HepG2 (cell line): ENCODE measurements around the gene RELB. TPM values are rescaled to one million over a fixed set of nuclear protein-coding genes. Genes with fewer than 3 reads are reported as not detected.

Source experiments
- ATAC-seq: fragments of 200-7000 bp; cut with Tn5 transposase; 3 replicates; pipeline ENCODE4 v1.9.1; 2020; ENCODE audit warnings: mild to moderate bottlenecking, moderate library complexity
- BruUV-seq: library from RNA; stranded (reverse); fragments of 400-500 nt; replicated peaks from 2 replicates; lab custom pipeline; 2021; lab: Mats Ljungman, UMichigan
- CTCF ChIA-PET: fragments of 300-600 bp; formaldehyde crosslinking; extraction: SDS; loops from one replicate; lab custom pipeline; 2021; ENCODE audit warnings: low total read pairs, inconsistent platforms, low intra/inter-chr PET ratio; lab: Yijun Ruan, JAX
- POLR2A ChIA-PET: fragments of 350-600 bp; sonication (Branson Sonifier 250); formaldehyde crosslinking; loops from one replicate; lab custom pipeline; 2020; ENCODE audit warnings: antibody characterized with exemption, inconsistent platforms; lab: Yijun Ruan, JAX
- DNase-seq: peaks from one replicate; pipeline ENCODE4 v3.0.0-alpha.2; 2015; ENCODE audit warnings: low spot score
- FAIRE-seq: peaks from 3 replicates; lab custom pipeline; 2011; peaks lifted over from hg19 to GRCh38; lab: Jason Lieb, UNC
- H2AFZ ChIP-seq: one replicate; pipeline ENCODE4 v1.6.1; 2011; ENCODE audit warnings: low read length, inconsistent platforms
- H3K27ac ChIP-seq: fragments of 300-600 bp; 3 replicates; pipeline ENCODE4 v1.8.0; 2011; ENCODE audit warnings: mixed run types, mild to moderate bottlenecking, mixed read lengths, low read length, inconsistent platforms; ENCODE audit not compliant: insufficient read depth; ENCODE audit errors: extremely low read length
- H3K27me3 ChIP-seq, 2 experiments: fragments of 200-600 bp in 1 of 2; 2 replicates in 1 of 2; 3 replicates in 1 of 2; pipeline versions ENCODE4 v1.6.0 to v1.8.0; 2011; ENCODE audit warnings: low read length in 2 of 2, mild to moderate bottlenecking in 2 of 2, moderate library complexity in 2 of 2, inconsistent platforms in 1 of 2; ENCODE audit not compliant: insufficient read depth in 2 of 2, control insufficient read depth in 1 of 2
- H3K36me3 ChIP-seq, 2 experiments: fragments of 200-600 bp in 1 of 2; replicated peaks in 1 of 2; 2 replicates in 1 of 2; 3 replicates in 1 of 2; pipeline versions ENCODE4 v1.5.1 to v1.8.0; 2011; ENCODE audit warnings: low read length in 2 of 2, inconsistent platforms in 1 of 2; ENCODE audit not compliant: insufficient read depth in 2 of 2, control insufficient read depth in 1 of 2
- H3K4me1 ChIP-seq: 2 replicates; pipeline ENCODE4 v1.5.1; 2012; ENCODE audit warnings: low read length, inconsistent platforms; ENCODE audit not compliant: insufficient read depth
- H3K4me2 ChIP-seq: 2 replicates; pipeline ENCODE4 v1.6.0; 2011; ENCODE audit warnings: low read depth, low read length, inconsistent platforms
- H3K4me3 ChIP-seq, 3 experiments: fragments of 200-600 bp in 1 of 3; sonication (generic), shearing (Covaris generic) in 1 of 3; replicated peaks in 1 of 3; 2 replicates each; pipeline ENCODE4 v1.5.1; 2011 to 2016; ENCODE audit warnings: low read length in 3 of 3, inconsistent platforms in 2 of 3, low read depth in 2 of 3, mild to moderate bottlenecking in 2 of 3, control low read depth in 1 of 3, mixed read lengths in 1 of 3; ENCODE audit not compliant: insufficient read depth in 1 of 3
- H3K79me2 ChIP-seq: one replicate; pipeline ENCODE4 v1.6.1; 2011; ENCODE audit warnings: low read length, inconsistent platforms; ENCODE audit not compliant: insufficient read depth
- H3K9ac ChIP-seq: 2 replicates; pipeline ENCODE4 v1.6.0; 2011; ENCODE audit warnings: mild to moderate bottlenecking, low read depth, low read length, inconsistent platforms; ENCODE audit not compliant: insufficient read depth
- H3K9me3 ChIP-seq: 2 replicates; pipeline ENCODE4 v1.5.1; 2012; ENCODE audit warnings: mild to moderate bottlenecking, low read length
- H4K20me1 ChIP-seq: 2 replicates; pipeline ENCODE4 v1.6.0; 2011; ENCODE audit warnings: inconsistent platforms, mild to moderate bottlenecking, low read length, moderate library complexity; ENCODE audit not compliant: insufficient read depth
- CC2D1A ChIP-seq: sonication (generic); formaldehyde crosslinking; IDR thresholded peaks from 2 replicates; pipeline ENCODE4 v1.8.1; 2023; ENCODE audit warnings: mild to moderate bottlenecking, missing genetic modification reagents
- HOXA9 ChIP-seq: sonication (generic); formaldehyde crosslinking; IDR thresholded peaks from 2 replicates; pipeline ENCODE4 v1.8.1; 2022; ENCODE audit warnings: missing genetic modification reagents, mild to moderate bottlenecking, moderate library complexity, borderline replicate concordance
- MAZ ChIP-seq, 2 experiments: sonication (generic) in 1 of 2; formaldehyde crosslinking in 1 of 2; IDR thresholded peaks; 2 replicates each; pipeline versions ENCODE4 v1.5.0 to v1.6.1; 2012 to 2020; ENCODE audit warnings: low read depth in 2 of 2, mild to moderate bottlenecking in 2 of 2, borderline replicate concordance in 1 of 2, improper control_type of control experiment in 1 of 2, low read length in 1 of 2, missing genetic modification reagents in 1 of 2, moderate library complexity in 1 of 2
- NR1H2 ChIP-seq: sonication (generic); formaldehyde crosslinking; IDR thresholded peaks from 2 replicates; pipeline ENCODE4 v1.8.1; 2022; ENCODE audit warnings: low read depth, missing genetic modification reagents, borderline replicate concordance
- ZNF329 ChIP-seq: sonication (generic); formaldehyde crosslinking; IDR thresholded peaks from 2 replicates; pipeline ENCODE4 v1.9.0; 2021; ENCODE audit warnings: low read depth, mild to moderate bottlenecking, missing genetic modification reagents
- ZNF577 ChIP-seq: sonication (generic); formaldehyde crosslinking; IDR thresholded peaks from 2 replicates; pipeline ENCODE4 v1.4.0; 2020; ENCODE audit warnings: mild to moderate bottlenecking, low read depth, missing genetic modification reagents, borderline replicate concordance
- WGBS: methylation state at CpG from one replicate; pipeline ENCODE4 v1.1.6; 2017; ENCODE audit warnings: low lambda C conversion rate; 5-methylcytosine and 5-hydroxymethylcytosine counted together
- in situ Hi-C: cut with HindIII; loops from 2 replicates; pipeline ENCODE4 v1.10.0; 2017; ENCODE audit warnings: low pct_unique_long_range_greater_than_20kb; ENCODE audit not compliant: extremely low pct_ligation_motif_present
- intact Hi-C: fragments of 100-400 bp; cut with micrococcal nuclease; formaldehyde crosslinking; loops from one replicate; pipeline ENCODE4 v1.10.0; 2022; ENCODE audit not compliant: unreplicated experiment
- polyA plus RNA-seq, 8 experiments: library from polyadenylated mRNA; depleted of rRNA in 3 of 8; stranded (reverse) in 7 of 8; unstranded in 1 of 8; fragments of >200 nt; fragmentation: Illumina TruSeq in 4 of 8; extraction: Trizol in 4 of 8; gene quantifications; 2 replicates each; pipeline versions ENCODE4 v1.2.1 to v1.2.3, GENCODE V29; 2011 to 2016; ENCODE audit warnings: low read depth in 4 of 8, missing spikeins in 1 of 8, mixed read lengths in 1 of 8; ENCODE audit not compliant: insufficient read depth in 1 of 8
- total RNA-seq, 5 experiments: library from RNA; depleted of rRNA; stranded (reverse); fragments of >200 nt; fragmentation: Illumina TruSeq; extraction: Trizol; gene quantifications; 2 replicates each; pipeline ENCODE4 v1.2.3, GENCODE V29; 2016; ENCODE audit warnings: low read depth in 1 of 5
- TF ChIP-seq, protein P1 (sequence below): sonication (generic); formaldehyde crosslinking; IDR thresholded peaks from 2 replicates; pipeline ENCODE4 v1.5.1; 2020; ENCODE audit warnings: mild to moderate bottlenecking, moderate library complexity, missing genetic modification reagents

RELB gene
- total and polyA plus RNA-seq, 2 of the 13 experiments (the other 11 are each of a cell fraction or from before 2014, with no cell fraction given), result 1.9 to 3.5 TPM

DNA sequence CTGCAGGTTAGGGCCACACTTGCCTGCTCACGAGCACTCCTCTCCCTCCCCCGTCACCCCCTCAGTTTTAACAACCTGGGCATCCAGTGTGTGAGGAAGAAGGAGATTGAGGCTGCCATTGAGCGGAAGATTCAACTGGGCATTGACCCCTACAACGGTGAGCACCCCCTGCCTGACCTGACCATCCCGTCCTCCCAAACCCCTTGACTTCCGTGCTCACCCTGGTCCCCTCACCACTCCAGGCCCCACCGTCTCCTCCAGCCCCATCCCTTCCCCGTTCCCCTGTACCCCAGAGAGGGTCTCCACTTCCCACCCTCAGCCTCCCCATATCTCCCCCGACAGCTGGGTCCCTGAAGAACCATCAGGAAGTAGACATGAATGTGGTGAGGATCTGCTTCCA lies 24.0 kb downstream of the RELB start:
- in situ Hi-C loops (no loop called here), intact Hi-C loops (no loop called here)
- Histone ChIP-seq H3K36me3 (no peaks in the 10 kb centered on the region), H2AFZ (no peak overlapping the region), H3K27ac (no peak overlapping the region), H4K20me1 (no peaks in the 10 kb centered on the region), H3K9me3 (no peaks in the 10 kb centered on the region), H3K79me2 (no peaks in the 10 kb centered on the region), H3K27me3 (no peaks in the 10 kb centered on the region), H3K4me2 (no peak overlapping the region), H3K9ac (no peak overlapping the region), H3K4me1 (peaks cover 18% of the 10 kb centered on the region; the same call in 1 of the 2 replicates), H3K4me3 (no peak overlapping the region)
- WGBS, result 96% methylated on average over 9 of the region's 9 CpGs
- CTCF ChIA-PET, result no interaction called here
- DNase-seq (no peak), FAIRE-seq (no peak), ATAC-seq (no peak)
- no peak for TF ChIP-seq CC2D1A (CRISPR knock-in tag)
- no peak for TF ChIP-seq NR1H2
- TF ChIP-seq HOXA9 (CRISPR knock-in tag), result no peak
- TF ChIP-seq MAZ (IDR thresholded peaks at IDR 0.05; ENCODE audit: borderline replicate concordance, low read depth, low read length), result no peak
- TF ChIP-seq MAZ (CRISPR knock-in tag; IDR thresholded peaks at IDR 0.05; ENCODE audit: low read depth), result no peak
- no TSS peak for BruUV-seq
- POLR2A ChIA-PET, result no interaction called here

DNA sequence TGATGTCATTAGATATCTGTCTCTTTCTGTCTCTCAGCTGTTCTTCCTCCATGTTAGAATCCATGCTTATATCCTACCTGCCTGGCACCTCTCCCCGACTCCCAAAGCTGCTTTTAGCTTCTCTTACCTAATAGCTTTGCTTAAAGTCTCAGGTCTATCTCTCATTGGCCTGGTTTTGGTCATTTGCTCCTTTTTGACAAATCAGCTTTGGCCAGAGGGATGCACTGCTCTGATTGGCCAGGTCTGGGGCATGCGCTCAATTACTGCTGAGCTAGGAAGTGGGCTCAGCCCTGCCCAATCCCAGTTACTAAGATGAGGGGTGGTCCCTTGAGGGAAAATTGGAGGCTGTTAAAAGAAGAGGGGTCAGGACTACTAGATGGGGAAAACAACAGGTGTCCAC lies 26.1 kb downstream of the RELB start:
- H2AFZ ChIP-seq, result no peak overlapping the region
- no peaks in the 10 kb centered on the region for H3K9me3 ChIP-seq
- no peak overlapping the region for H3K9ac ChIP-seq
- H4K20me1 ChIP-seq, result no peaks in the 10 kb centered on the region
- no TSS peak for BruUV-seq
- intact Hi-C loops (no loop called here), in situ Hi-C loops (no loop called here)
- DNase-seq, result no peak
- H3K27ac ChIP-seq, result no peak overlapping the region
- no peaks in the 10 kb centered on the region for H3K79me2 ChIP-seq
- FAIRE-seq, result no peak
- CTCF ChIA-PET, result no interaction called here
- H3K27me3 ChIP-seq, result no peaks in the 10 kb centered on the region
- POLR2A ChIA-PET, result interaction anchor here (1.4 to 2.3 kb wide), 2 partner anchors 11 to 12 kb away, joined by 4 to 7 read pairs; partner anchors contain the start of gene CLASRP
- ATAC-seq, result peak; percentile 30; the same call in 1 of the 3 replicates
- H3K4me3 ChIP-seq, result no peak overlapping the region
- H3K4me1 ChIP-seq, result peaks cover 14% of the 10 kb centered on the region
- H3K36me3 ChIP-seq, result no peaks in the 10 kb centered on the region
- TF ChIP-seq, protein P1, sequence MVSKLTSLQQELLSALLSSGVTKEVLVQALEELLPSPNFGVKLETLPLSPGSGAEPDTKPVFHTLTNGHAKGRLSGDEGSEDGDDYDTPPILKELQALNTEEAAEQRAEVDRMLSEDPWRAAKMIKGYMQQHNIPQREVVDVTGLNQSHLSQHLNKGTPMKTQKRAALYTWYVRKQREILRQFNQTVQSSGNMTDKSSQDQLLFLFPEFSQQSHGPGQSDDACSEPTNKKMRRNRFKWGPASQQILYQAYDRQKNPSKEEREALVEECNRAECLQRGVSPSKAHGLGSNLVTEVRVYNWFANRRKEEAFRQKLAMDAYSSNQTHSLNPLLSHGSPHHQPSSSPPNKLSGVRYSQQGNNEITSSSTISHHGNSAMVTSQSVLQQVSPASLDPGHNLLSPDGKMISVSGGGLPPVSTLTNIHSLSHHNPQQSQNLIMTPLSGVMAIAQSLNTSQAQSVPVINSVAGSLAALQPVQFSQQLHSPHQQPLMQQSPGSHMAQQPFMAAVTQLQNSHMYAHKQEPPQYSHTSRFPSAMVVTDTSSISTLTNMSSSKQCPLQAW, result no peak
- TF ChIP-seq ZNF577 (CRISPR knock-in tag) (no peak), ZNF329 (peak; percentile 69; the same call in 1 of the 2 replicates)
- 90% methylated on average over 2 of the region's 2 CpGs for WGBS
- H3K4me2 ChIP-seq, result no peak overlapping the region
